Stimulated activated CD8-positive, alpha-beta memory T cell treated with anti-CD3 and anti-CD28 coated beads, Interleukin-15, amount 100 ng/mL, for 4 hours (primary cell): ENCODE data around the gene CDK7.
"Not testable (repeated sequence)": the region's sequence is repeated elsewhere in the genome, so short reads cannot be mapped to it uniquely, and the experiment has no call there.

Experiments used
- DNase-seq, 2 donors: peaks; one replicate each; pipeline ENCODE4 v3.0.0-alpha.2; 2020; ENCODE audit warnings: low read depth in 2 of 2

The CDK7 gene

GRCh38 chr5:69236733-69237132, 2.0 kb downstream of the CDK7 start:
- DNase-seq = not testable (repeated sequence)

DNA sequence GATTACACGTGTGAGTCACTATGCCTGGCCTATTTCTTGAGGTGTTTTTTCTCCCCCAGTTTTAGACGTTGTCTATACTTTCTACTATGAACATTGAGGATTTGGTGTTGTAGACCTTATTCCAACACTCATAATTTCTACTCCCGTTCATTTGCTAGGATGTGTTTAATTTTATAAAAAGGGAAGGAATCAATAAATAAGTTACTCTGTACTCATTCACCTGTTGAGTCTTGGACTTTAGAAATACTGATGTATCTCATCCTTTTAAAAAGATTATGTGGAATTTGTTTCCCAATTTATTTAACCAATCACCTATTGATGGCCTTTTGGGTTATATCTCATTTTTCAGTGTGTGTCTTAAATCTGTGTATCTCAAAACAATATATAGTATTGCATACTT, 3.2 kb downstream of the CDK7 start:
- DNase-seq = no peak

DNA sequence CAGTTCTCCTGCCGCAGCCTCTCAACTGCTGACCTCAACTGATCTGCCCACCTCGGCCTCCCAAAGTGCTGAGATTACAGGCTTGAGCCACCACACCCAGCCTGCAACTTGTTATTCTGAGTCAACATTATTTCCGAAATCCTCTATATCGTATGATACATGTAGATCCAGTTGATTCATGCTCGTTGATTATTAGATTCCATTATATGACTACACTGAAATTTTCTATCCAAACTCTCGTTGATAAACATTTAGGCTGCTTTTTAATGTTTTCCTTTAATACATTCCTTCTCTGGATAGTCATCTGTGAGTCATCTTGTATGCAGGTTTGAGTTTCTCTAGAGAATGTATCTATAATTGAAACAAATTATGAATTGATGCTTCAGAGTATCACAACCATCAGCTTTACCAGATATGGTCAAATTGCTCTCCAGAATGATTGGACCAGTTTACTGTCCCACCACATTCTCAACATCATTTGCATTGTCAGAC, 4.1 kb downstream of the CDK7 start:
- DNase-seq = no peak

GRCh38 chr5:69242215-69242927, 7.7 kb downstream of the CDK7 start:
- no peak for DNase-seq

GRCh38 chr5:69245031-69245430, 10.3 kb downstream of the CDK7 start:
- no peak for DNase-seq

GRCh38 chr5:69248019-69248418, 13.3 kb downstream of the CDK7 start:
- no peak for DNase-seq

GRCh38 chr5:69250593-69250992, 15.9 kb downstream of the CDK7 start:
- no peak for DNase-seq

GRCh38 chr5:69252437-69252836, 17.8 kb downstream of the CDK7 start:
- DNase-seq = no peak

DNA sequence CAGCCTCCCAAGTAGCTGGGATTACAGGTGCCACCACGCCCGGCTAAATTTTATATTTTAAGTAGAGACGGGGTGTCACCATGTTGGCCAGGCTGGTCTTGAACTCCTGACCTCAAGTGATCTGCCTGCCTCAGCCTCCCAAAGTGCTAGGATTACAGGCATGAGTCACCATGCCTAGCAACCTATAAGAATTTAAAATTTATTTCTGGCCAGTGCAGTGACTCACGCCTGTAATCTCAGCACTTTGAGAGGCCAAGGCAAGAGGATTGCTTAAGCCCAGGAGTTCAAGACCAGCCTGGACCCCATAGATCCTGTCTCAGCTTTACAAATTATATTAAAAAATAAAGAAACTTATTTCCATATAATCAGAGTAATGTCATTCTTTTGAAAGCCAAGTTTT, 21.3 kb downstream of the CDK7 start:
- not testable (repeated sequence) for DNase-seq

DNA sequence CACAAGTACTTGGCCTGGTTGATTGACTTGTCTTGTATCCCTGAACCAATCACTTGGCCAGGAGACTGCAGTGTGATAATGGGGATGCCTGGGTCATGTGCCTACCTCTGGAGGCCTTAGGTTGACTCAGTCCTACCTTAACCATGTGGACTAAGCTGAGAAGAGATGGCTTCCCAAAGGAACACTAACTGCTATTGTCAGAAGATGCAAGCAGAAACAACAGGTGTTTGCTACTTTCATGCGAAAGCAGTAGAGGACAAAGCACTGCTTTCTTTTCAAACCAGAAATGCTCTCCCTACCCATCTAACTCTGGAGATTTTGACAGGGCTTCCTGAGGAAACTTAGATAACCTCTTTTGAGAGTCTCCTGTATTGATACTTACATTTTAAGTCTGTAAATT, 22.9 kb downstream of the CDK7 start:
- DNase-seq = no peak

DNA sequence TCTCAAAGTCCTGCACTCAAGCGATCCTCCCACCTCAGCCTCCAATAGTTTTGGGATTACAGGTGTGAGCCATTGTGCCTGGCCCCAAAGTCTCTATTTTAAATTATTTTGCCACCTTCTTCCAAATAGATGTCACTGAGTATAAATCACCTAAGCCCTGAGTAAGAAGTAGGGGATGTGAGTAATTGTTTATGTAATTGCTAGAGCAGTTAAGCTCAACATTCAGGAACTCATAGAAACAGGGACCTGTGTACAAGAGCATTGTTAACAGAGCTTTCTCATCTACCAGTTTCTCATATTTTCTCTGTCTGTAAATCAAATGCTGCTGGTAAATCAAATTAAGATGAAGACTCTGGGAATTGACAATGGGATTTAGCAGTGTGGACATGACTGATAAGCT, 26.3 kb downstream of the CDK7 start:
- DNase-seq = no peak

- DNase-seq = no peak
These were observed 31.2 kb downstream of the CDK7 start for GRCh38 chr5:69265931-69266330.

DNA sequence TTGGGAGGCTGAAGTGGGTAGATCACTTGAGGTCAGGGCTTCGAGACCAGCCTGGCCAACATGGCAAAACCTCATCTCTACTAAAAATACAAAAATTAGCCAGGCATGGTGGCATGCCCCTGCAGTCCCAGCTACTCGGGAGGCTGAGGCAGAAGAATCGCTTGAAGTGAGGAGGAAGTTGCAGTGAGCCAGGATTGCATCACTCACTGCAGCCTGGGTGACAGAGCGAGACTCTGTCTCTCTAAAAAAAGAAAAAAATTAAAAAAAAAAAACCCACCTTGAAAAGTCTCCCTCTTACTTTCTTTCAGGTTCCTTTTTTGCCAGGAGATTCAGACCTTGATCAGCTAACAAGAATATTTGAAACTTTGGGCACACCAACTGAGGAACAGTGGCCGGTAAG, 34.2 kb downstream of the CDK7 start:
- DNase-seq = no peak

GRCh38 chr5:69270840-69271239, 36.2 kb downstream of the CDK7 start:
- DNase-seq = no peak

DNA sequence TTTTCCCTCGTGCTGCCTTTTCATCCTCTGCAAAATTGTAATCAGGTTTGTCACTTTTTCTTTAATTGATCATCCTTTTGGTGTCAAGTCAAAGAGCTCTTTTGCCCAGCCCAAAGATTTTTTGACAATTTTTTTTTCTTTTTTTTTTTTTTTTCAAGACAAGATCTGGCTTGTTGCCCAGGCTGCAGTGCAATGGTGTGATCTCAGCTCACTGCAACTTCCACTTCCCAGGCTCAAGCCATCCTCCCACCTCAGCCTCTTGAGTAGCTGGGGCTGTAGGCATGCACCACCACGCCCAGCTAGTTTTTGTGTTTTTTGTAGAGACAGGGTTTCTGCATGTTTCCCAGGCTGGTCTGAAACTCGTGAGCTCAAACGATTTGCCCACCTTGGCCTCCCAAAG, 36.7 kb downstream of the CDK7 start:
- no peak for DNase-seq

- no peak for DNase-seq
These were observed 40.9 kb downstream of the CDK7 start for GRCh38 chr5:69275563-69275962.

DNA sequence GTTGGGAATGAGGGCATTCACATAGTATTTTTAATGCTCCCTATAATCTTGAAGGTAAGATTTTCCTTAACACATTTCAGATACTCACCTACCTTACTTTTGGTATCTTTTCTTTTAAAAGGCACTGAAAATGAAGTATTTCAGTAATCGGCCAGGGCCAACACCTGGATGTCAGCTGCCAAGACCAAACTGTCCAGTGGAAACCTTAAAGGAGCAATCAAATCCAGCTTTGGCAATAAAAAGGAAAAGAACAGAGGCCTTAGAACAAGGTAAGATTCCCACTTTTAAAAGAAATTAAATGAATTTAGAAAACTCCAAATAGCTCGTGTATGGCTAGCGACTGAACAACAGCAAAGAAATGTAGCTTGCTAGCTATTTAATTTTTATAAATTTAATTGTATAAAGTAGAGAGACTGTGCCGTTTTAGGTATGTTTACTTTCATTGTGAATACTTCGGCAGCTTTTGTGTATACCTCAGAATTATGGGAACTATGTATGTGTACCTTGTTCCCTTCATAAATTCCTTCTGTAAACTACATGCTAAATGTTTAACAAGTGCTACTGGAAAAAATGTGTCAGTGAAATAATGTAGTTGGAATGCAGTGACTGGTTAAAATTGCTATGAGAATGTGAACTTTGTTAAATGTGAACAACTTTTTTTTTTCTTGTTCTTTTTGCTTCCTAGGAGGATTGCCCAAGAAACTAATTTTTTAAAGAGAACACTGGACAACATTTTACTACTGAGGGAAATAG, 41.9 kb downstream of the CDK7 start:
- no peak for DNase-seq

DNA sequence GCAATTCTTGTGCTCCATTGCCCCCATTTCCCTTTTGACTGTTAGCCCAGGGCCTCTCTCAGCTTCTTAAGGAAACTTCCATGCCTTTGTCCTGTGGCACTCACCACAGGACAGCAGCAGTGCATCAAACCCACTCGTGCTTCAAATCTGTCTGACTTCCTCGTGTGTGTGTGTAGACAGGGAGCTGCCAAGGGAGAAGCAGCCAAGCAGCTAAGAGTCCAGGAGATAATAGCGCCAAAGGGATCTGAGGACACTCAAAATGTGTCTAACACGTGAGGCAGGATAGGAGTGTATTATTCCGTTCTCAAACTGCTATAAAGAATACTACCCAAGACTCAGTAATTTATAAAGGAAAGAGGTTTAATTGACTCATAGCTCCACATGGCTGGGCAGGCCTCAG, 44.8 kb downstream of the CDK7 start:
- DNase-seq = no peak

DNA sequence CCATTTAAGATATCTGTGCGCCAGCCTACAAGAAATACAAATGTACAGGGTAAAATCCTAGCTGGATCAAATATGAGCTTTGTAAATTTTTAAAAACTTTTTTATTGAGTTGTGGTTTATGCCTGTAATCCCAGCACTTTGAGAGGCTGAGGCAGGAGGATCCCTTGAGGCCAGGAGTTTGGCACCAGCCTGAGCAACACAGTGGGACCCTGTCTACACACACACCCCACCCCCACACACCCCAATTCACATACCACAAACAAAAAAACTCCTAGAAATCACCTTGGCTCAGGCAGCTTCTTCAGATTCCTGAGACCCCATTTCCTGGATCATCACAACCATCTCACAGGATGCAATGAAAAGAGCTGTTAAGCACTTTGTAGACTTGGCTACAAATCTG, 46.4 kb downstream of the CDK7 start:
- no peak for DNase-seq

DNA sequence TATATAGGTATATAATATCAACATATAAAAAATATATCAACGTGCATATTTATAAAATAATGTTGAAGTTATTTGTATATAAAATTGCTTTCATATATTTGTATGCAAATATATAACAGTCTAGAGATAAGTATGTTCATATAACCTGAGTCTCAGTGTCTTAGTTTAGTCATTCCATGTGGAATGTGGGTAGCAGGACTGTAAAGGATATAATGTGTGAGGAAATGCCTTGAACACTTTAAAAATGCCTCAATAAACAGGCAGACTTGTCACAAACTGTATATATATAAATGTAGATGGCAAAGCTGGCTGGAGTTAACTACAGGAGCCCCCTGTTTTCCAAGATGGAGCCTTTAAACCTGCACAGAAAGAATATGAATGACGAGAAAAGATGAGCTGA, 49.5 kb downstream of the CDK7 start:
- no peak for DNase-seq

GRCh38 chr5:69285448-69286116, 50.9 kb downstream of the CDK7 start:
- no peak for DNase-seq

DNA sequence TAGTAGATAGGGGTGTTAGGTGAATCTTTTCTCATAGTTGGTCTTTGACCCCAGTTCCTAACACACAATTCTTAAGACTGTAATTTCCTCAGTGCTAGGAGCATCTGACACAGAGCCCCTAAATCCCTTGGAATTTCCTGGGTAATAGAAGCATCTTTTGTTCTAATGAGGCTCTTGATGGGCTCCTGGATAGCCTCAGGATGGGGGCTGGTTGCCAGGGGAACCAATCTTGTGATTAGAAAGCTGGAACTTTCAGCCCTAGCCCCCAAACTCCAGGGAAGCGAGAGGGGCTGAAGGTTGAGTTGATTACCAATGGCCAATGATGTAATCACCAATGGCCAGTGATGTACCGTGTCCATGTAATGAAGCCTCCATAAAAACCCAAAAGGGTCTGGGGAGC, 53.4 kb downstream of the CDK7 start:
- DNase-seq = no peak

- no peak for DNase-seq
These were observed 54.0 kb downstream of the CDK7 start for GRCh38 chr5:69288688-69289087.
